ENCODE results near the gene RAD21L1.

RAD21L1 gene

DNA sequence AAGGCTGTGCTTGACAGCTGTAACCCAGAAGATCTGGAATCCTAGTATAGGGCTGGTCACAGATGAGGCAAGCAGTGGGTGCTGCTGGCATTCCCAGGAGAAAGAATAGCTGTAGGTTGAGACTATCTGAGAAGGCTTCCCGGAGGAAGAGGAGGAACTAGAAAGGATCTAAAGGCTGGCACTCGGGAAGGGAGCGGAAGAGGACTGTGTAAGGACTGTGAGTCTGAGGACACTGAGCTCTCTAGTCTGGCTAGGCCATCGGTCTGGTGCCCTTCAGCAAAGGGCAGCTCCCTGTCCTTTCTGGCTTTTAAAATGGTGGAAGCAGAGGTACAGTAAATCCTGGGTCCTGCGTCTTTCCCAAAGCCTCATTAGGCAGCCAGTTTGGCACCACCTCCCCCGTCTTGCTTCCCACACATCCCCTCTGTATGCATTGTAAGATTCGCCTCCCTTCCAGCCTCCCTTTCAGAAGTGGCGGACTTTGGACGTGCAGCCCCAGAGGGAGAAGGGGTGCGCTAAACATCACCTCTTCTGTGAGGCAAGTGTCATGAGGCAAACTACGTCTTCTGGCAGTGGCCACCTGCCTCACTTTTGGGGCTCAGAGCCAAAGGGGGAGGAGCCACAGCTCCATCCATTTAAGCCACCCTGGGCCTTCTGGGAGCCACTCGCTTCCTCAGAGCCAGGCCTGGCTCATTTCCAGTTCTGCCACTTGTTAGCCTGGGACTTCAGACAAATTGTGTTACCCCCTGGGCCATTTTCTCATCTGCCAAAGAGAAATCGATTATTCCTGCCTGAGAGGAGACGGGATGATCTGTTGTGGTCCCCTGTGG is 48.9 kb downstream of the RAD21L1 start:
- DNase-seq: no peak

DNA sequence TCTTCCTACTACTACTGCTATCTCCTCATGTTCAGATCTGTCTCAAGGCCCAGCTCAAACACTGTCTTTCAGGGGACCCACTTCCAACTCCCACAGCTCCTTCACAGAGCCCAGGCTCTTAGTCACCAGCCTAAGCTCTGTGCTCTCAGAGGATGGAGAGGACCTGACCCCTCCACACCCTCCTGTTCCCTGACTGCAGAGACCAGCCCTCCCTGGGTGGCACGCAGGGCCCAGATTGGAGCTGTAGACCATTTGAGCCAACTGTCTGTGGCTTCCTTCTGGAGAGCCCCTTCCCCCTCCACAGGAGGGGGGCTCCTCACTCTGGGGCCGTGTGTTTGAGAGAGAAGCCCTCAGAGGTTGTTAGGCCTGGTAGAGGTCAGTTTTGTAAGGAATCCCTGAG is 50.1 kb downstream of the RAD21L1 start:
- DNase-seq: no peak

DNA sequence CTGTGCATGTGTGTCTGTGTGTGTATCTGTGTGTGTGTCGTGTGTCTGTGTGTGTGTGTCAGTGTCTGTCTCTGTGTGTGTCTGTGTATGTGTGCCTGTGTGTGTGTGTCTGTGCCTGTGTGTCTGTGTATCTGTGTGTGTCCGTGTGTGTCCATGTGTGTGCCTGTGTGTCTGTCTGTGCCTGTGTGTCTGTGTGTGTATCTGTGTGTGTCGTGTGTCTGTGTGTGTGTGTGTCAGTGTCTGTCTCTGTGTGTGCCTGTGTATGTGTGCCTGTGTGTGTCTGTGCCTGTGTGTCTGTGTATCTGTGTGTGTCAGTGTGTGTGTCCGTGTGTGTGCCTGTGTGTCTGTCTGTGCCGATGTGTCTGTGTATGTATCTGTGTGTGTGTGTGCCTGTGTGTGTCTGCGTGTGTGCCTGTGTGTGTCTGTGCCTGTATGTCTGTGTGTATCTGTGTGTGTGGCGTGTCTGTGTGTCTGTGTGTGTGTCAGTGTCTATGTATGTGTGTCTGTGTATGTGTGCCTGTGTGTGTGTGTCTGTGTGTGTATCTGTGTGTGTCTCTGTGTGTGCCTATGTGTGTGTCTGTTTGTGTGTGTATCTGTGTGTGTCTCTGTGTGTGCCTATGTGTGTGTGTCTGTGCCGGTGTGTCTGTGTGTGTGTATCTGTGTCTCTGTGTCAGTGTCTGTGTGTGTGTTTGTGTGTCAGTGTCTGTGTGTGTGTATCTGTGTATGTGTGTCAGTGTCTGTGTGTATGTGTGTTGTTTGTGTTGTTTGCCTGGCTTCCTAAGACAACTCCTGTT is 51.9 kb downstream of the RAD21L1 start:
- DNase-seq: no peak

DNA sequence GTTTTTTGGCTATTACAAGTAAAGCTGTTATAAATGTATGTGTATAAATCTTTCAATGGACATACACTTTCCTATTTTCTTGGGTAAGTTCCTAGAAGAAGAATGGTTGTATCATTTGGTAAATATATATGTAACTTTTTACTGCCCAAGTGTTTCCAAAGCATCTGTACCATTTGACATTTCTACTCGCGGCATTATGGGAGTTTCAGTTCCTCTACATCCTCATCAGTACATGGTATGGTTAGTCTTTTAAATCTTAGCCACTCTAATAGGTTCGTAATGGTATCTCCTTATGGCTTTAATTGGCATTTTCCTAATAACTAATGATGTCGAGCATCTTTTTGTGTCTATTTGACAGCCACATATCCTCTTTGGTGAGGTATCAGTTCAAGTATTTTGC is 53.1 kb downstream of the RAD21L1 start:
- no peak for DNase-seq

DNA sequence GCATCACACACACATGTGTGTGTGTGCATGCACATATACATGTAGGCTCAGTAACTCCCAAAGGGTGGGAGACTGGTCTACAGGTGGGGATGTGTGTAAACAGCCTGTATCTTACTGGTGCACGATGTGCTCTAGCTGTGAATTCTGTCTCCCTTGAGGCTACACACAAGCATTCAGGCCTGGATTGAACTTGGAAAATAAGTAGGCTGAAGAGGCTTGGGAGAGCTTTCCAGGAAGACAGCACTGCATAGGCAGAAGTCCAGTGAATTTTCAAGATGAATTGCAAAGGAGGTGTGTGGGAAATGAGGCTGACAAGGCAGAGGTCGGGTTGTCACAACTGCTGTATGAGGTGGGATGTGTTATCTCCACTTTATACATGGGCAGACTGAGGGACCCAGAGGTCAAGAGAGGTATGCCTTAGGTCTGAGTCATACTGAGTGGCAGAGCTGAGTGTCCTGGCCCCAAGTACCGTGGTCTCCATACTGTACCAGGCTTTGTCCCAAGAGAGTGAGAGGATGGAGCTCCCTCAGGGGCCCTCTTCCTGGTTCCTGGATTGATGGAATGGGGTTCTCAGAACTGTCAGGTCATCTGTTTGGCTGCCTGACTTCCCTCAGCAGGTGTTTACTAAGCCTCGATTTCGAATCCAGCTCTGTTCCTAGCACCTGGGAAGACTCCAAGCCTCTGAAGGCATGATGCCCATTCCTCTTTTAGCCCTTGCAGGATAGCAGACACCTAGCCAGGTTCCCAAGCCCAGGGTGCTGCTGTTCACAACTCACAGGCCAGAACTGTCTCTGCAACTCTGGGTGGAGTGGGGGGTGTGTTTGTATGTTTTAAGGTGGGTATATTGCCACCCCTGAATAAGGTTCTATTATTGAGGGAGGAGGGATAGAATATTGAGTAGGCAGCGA is 54.6 kb downstream of the RAD21L1 start:
- no peak for DNase-seq

DNA sequence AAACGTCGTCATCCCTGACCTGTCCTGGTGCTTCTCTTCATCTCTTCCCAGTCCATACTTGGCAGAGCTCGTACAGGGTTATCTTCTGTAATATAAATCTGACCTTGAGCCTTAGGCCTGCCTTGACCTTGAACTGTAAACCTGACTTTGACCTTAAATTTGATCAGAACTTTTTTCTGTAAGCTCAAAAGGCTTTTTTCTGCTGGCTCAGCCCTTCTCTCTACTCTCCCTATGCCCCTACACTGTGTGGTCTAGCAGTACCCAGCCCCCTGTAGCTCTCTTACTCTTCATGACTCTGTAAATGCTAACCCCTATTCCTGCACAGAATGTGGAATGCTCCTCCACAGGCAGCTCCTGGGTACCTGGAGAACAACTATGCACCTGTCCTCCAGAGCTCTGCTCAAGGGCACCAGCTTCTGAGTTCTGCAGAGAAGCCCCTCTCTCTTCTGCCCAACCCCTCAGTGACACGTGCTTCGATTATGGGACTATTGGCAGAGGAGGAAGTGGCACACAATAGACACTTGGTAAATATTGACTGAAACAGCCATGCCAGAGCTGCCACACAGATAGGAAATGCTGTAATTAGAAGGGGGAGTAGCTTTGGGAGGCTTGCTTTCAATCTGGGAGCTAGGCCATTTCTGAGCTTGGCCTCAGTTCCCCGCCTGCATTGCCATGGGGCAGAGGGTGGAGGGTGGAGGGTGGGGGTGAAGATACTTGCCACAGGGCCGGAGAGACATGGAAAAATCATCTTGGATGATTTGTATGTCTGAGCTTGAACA is 55.6 kb downstream of the RAD21L1 start:
- no peak for DNase-seq

DNA sequence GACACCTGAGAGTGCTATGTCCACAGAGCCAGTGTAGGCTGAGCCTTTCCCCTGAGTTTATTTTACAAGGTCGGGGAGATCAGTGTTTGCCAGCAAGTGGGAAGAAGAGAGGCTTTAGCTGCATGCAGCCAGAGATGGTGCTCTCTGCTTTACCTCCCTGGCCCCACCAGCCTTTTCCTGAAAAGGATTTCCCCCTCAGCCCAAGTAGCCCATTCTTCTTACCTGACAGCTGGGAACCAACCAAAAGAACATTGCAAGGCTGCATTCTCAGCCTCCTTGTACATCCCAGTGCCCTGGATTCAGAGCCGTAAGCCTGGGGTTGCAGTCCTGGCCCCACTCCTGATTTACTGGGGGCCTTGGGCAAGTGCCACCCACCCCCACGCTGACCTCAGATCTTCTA is 57.1 kb downstream of the RAD21L1 start:
- no peak for DNase-seq

DNA sequence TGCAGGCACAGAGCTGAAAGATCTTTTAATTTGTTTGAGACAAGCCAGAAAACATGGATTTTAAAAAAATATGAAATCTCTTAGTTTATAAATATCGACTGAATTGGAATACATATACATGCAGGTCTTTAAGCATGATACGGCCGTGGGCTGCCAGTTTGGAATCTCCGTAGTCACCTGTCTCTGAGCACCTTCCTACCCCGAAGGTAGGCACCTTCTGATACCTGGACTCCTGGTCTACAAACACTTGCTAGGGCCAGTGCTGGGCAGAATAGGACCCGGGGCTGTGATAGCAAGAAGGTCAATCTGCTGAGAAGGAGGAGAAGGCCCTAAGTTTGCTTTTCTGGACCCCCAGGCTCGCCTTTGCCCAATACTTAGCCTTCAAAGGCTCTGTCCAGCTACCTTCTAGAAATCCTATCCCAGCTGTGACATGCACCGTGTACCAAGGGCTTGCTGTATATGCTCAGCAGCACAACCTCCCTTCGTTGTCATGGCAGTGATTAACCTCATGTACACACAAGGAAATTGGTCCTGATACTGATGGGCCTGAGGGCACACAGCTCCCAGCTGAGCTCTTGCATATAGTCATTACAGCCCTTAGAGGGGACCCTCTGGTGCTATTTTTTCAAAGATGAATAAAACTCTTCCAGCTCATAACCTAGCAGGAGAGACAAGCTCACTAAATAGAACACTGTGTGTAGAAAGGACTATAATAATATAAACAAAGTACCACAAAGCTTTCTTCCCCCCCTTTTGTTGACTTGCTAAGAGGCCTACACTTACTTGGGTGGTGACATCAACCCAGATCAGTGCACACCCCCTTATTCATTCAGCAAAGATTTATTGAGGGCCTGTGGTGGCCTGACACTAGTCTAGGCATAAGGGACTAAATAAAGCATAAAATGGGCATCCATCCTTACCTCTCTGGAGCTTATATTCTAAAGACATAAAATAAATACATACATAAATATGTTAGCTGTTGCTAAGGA is 58.0 kb downstream of the RAD21L1 start:
- DNase-seq: no peak

DNA sequence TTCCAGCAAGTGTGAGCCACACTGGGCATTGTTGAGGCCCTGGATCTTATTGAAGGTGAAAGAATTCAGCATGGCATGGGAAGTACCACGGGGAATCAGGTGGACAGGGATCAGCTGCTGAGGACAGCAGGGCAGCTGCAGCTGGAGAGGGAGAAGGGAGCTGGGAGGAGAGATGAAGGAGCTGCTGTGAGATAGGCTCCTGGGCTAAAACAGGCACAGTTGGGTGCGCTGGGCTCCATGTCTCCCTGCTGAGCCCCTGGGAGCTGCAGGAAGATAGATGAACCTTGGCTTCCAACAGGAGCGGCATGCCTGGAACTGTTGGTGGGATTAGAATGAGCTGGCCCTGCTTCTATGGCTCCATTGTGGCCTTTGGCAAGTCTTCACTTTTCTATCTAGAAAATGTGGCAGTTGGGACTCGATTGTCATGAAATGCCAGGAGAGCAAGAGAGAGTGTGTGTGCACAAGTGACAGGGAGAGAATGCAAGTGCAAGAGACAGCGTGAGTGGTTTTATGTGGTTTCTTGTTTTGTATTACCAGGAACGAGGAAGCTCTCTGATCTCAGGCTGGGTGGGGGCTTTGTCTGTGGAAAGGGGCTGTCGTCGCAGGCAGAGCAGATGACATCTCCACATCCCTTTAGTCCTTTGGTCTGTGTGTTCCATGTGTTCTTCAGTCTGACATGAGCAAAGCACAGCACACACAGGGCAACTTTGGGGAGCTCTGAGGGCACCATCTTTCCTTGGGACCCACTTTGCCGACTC is 60.6 kb downstream of the RAD21L1 start:
- DNase-seq: no peak

DNA sequence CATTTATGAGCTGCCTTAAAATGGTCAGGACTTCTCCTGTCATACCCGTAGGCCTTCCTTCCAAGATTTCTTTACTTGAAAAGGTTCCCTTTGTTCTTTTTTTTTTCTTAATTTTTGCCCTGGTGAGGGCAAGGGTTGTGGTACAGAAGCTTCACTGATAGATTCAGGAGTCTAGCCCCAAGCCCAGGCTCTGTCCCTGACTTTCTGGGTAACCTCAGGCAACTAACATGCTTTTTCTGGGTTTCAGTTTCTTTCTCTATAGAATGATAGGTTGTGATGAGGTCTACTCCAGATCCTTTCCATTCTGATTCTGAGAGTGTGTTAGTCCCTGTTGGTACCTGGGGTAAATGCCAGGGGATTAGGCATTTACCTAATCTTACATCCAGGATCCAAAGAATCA is 61.5 kb downstream of the RAD21L1 start:
- DNase-seq: no peak

DNA sequence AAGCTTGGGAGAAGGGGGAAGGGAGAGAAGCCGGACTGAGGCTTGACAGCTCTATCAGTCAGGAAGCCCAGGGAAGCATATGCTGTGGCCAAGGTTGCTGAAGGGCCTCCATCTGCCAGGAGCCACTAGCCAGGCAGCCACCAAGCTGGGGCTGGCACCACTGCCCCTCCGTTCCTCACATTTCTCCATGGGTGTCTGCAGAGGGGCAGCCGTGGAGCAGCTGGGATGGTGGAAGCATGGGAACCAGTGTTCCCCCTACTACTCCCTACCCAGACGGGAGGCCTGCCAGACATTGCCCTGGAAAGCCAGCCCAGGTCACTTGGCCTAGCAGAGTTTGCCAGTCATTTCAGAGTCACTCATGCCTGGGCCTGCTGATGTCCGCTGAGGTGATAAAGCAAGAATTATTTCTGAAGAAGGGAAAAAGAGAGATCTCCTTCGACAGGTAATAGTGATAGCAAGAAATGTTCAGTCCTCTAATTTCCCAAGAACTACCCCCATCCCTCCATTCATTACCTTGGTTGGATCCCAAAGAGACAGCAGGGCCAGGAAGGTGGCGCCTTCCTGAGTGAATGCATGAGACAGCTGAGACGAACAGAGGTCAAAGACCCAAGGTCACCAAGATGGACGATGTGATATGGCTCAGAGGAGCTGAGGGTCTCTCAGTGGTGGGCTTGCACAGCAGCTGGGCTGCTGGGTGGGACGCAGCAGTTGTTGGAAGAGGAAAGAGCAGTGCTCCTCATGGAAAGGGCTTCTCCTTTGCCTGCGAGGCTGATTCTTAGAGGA is 62.1 kb downstream of the RAD21L1 start:
- DNase-seq: no peak

DNA sequence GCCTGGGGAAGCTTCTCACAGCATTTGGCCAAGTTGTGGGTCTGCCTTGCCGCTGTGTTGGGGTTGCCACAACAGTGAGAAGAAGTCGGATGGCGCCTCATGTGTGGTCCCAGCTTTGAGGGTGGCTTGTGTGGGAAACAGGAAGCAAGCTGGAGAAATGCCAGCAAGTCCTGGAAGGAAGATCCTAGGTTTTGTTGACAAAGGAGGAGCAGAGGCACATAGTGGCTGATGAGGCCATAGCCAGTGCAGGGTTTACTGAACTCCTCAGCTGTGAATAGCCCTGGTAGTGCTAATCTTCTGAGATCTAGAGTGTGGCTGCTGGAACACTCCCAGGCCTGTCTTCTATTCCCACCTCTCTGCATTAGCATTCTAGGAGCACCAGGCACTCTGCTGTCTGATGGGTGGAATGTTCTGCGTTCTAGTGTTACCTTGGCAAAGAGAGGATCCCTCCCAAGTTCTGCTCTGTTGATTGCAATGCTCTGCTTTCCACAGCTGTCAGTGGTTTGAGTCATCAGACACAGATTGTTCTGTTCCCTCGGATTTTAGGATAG is 65.4 kb downstream of the RAD21L1 start:
- DNase-seq: no peak

DNA sequence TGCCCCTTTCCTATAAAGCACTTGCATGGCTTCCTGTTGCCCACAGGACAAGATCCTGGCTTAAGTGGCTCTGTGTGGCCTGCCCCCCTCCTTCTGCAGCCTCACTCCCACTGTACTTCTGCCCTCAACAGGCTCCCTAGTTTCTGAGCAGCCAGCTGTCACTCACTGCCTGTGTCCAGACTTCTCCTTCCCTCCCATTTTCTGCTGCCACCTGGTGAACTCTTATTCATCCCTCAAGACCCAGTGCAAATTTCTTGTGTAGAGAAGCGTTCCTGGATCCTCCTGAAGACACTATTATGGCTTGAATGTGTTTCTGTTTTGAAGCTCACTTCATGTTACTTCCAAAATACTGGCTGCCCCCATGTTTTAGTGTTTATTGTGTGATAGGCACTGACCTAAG is 66.8 kb downstream of the RAD21L1 start:
- no peak for DNase-seq

DNA sequence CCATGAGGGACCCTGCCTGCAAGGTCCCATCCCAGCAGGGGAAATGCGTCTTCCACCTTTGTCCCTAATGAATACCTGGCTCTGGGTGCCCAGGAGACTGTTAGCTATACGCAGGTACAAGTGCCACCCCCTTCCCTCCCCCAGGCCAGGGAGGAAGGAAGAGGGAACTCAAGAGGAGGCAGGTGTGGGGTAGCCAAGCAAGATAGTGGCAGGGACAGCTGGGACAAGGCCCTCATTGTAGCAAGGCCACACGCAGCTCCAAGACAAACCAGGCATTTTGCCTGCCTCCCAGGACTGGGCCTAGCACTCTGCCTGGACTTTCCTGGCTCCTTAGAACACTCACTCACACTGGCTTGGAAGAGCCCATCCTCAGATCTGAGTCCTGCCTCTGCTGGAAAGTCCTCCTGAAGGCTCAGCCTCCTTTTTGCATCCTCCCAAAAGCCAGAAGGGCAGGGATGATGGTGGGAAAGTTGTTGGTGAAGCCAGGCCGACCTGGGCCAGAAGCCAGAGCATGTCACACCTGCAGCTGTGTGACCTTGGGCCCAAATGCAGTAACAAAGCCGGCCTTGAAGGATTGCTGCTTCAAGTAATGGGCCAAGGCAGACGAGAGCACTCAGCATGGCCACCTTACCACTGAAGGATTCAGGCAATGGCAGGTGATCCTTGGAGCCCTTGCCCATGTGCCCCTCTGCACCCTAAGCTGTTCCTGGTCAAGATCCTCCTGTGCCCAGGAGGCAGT is 68.0 kb downstream of the RAD21L1 start:
- DNase-seq: no peak

DNA sequence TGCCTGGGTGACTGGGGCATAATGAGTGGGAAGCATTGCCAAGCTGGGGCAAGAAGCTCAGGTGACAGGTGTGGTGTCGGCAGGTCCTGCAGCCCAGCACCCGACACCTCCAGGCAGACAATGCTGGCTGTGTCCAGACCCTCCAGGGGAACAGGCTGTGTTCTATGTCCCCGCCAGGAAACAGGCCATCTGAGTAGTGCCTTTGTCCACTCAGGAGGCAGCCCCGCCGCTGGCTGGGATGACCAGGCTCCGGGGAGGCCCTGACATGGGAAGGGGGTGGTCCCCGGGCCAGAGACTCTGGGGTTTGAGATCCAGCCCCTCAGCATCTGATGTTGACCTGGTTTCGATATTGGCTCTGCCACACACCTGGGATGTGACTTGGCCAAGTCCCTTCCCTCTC is 68.7 kb downstream of the RAD21L1 start:
- no peak for DNase-seq

DNA sequence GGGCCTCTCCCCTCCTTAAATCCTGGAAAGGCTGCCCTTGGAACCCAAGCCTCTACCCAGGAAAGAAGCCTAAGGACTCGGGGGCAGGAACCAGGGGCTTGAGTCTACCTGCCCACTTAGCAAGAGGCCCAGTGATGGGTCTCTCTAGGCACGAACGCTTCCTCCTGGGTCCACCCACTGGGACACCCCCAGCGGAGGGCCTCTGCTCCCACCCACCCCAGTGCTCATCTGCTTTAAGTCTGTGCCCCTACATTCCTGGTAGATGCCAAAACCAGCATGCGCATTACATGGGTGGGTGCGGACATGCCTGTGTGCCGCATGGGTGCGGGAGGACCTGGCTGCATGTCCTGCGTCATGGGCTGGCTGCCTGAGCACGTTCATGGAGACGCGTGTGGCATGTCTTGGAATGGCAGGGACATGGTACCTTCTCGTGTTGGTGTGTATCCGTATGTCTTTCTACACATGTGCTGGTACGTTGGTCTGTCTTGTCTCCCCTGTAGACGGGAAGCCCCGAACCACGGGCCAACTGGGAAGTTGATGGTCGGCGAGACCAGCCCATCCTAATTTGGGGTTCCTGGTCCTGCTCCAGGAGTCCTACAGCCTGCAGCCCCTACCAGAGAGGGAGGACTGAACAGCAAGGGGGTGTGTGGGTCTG is 69.6 kb downstream of the RAD21L1 start:
- no peak for DNase-seq

DNA sequence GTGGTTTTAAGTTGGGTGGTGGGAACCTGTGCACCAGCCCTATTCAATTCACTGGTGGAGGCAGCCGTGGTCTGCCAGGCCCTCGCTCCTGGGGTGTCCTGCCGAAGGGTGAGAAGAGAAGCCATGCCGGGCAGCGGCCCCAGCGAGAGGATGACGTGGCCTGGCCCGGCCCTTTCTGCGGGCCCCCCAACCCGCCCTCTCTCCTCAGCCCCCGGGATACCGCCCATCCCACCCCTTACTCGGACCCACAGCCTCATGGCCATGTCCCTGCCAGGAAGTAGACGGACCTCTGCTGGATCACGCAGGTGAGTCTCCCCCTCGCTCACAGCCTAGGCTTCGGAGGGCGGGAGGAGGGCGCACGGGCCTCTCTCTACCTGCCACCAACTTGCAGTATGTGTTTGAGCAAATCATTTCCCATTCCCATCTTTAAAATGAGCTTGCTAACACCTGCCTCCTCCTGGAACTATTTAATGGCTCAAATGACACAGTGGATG is 70.3 kb downstream of the RAD21L1 start:
- DNase-seq: no peak

DNA sequence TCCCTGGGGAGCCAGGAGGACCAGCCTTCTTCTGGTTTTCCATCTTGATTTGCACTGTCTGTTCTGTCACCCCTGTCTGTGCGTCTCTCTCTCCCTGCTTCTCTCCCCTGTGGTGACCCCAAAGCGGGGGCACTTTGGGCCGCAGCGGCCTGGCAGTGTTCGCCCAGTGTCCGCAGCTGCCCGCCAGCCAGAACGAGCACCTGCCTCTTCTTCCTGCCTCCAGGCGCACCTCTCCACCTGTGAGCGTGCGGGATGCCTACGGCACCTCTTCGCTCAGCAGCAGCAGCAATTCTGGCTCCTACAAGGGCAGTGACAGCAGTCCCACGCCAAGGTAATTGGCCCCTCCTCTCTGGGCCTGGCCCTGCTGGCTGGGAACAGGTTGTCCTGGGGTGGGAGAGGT is 71.1 kb downstream of the RAD21L1 start:
- no peak for DNase-seq

All from activated CD4-positive, alpha-beta T cell treated with anti-CD3 and anti-CD28 coated beads, Interleukin-2, amount 50 U/mL, for 16 hours (primary cell).